ENCODE data around the gene SLC26A4.
"Not testable (repeated sequence)": the region's sequence is repeated elsewhere in the genome, so short reads cannot be mapped to it uniquely, and the experiment has no call there.

GRCh38 chr7:107639070-107639469, 21.6 kb upstream of the SLC26A4 start:
- not testable (repeated sequence) for TF ChIP-seq REST (IDR thresholded peaks at IDR 0.05; ENCODE audit: low read depth); CTCF (IDR thresholded peaks at IDR 0.05 in 2 of 3, conservative IDR thresholded peaks at IDR 0.05 in 1 of 3; ENCODE audit: borderline replicate concordance in 1 of 3, insufficient read depth in 1 of 3, low read depth in 2 of 3, low read length in 2 of 3); EZH2phosphoT487 (IDR thresholded peaks at IDR 0.05; ENCODE audit: borderline replicate concordance); SP1 (IDR thresholded peaks at IDR 0.05; ENCODE audit: low read depth); TCF7L2 (IDR thresholded peaks at IDR 0.05; ENCODE audit: borderline replicate concordance, extremely low read depth, insufficient read depth, insufficient read length); SIN3A (IDR thresholded peaks at IDR 0.05; ENCODE audit: low read depth); POLR2AphosphoS5 (IDR thresholded peaks at IDR 0.05; ENCODE audit: low read depth, low read length); RAD21 (IDR thresholded peaks at IDR 0.05; ENCODE audit: low read depth)
